ENCODE measurements around the gene HOXD3. TPM values are rescaled to one million over a fixed set of nuclear protein-coding genes. Genes with fewer than 3 reads are reported as not detected.
A peak's percentile ranks its signal among the peaks of the same experiment; 100 is the strongest.

HOXD3 gene
- total RNA-seq, 2 experiments from 2014 or later: not detected

DNA sequence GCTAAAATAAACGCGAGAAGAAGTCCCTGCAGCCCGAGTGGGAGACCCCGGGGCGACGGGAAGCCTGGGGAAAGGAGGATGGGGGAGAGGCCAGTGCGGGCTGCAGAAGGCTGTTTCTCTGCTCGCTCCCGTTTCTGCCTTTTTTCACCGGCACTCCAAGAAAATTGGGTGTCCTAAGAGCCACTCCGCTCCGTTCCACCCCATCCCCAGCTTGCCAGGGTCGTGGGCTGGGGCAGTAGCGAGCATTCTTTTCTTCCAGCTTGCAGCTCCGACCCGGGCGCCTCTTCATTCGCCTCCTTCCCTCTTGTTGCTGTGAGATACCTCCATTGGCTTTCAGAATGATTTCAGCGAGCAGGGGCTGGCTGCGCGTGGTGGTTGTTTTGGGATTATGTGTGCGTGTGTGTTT, 1.1 kb downstream of the HOXD3 start:
- ChIA-PET POLR2A (no interaction called here), CTCF (no interaction called here)
- Histone ChIP-seq H3K27ac (ENCODE audit: low read depth in 1 of 2, low read length in 2 of 2) (no peak overlapping the region), H3K4me3 (ENCODE audit: low read length) (no peak overlapping the region), H3K9me3 (ENCODE audit: control insufficient read depth in 1 of 2, insufficient read depth in 1 of 2, low read length in 2 of 2) (peaks cover 0 to 62% of the 10 kb centered on the region in 2 experiments), H3K27me3 (ENCODE audit: control insufficient read depth in 1 of 2, insufficient read depth in 2 of 2, low read length in 2 of 2) (peaks cover 74 to 99% of the 10 kb centered on the region in 2 experiments), H3K4me1 (ENCODE audit: insufficient read depth, low read length) (peaks cover 22% of the 10 kb centered on the region), H3K36me3 (ENCODE audit: insufficient read depth, low read length) (no peaks in the 10 kb centered on the region)
- H3K4me3 Mint-ChIP-seq: peak overlapping the region; percentile 63
- intact Hi-C loops (cut with DNase I, micrococcal nuclease): no loop called here
- no peak for DNase-seq
- ATAC-seq (ENCODE audit: poor library complexity): no peak
- no peak overlapping the region for H3K27ac Mint-ChIP-seq
- TF ChIP-seq, protein P1, sequence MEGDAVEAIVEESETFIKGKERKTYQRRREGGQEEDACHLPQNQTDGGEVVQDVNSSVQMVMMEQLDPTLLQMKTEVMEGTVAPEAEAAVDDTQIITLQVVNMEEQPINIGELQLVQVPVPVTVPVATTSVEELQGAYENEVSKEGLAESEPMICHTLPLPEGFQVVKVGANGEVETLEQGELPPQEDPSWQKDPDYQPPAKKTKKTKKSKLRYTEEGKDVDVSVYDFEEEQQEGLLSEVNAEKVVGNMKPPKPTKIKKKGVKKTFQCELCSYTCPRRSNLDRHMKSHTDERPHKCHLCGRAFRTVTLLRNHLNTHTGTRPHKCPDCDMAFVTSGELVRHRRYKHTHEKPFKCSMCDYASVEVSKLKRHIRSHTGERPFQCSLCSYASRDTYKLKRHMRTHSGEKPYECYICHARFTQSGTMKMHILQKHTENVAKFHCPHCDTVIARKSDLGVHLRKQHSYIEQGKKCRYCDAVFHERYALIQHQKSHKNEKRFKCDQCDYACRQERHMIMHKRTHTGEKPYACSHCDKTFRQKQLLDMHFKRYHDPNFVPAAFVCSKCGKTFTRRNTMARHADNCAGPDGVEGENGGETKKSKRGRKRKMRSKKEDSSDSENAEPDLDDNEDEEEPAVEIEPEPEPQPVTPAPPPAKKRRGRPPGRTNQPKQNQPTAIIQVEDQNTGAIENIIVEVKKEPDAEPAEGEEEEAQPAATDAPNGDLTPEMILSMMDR (IDR thresholded peaks at IDR 0.05): no peak
- no peaks in the 10 kb centered on the region for H3K36me3 Mint-ChIP-seq (ENCODE audit: low read depth)
- no peaks in the 10 kb centered on the region for H3K9me3 Mint-ChIP-seq
- peaks cover 21% of the 10 kb centered on the region for H3K4me1 Mint-ChIP-seq (ENCODE audit: low read depth)
- H3K27me3 Mint-ChIP-seq: peaks cover 93% of the 10 kb centered on the region

DNA sequence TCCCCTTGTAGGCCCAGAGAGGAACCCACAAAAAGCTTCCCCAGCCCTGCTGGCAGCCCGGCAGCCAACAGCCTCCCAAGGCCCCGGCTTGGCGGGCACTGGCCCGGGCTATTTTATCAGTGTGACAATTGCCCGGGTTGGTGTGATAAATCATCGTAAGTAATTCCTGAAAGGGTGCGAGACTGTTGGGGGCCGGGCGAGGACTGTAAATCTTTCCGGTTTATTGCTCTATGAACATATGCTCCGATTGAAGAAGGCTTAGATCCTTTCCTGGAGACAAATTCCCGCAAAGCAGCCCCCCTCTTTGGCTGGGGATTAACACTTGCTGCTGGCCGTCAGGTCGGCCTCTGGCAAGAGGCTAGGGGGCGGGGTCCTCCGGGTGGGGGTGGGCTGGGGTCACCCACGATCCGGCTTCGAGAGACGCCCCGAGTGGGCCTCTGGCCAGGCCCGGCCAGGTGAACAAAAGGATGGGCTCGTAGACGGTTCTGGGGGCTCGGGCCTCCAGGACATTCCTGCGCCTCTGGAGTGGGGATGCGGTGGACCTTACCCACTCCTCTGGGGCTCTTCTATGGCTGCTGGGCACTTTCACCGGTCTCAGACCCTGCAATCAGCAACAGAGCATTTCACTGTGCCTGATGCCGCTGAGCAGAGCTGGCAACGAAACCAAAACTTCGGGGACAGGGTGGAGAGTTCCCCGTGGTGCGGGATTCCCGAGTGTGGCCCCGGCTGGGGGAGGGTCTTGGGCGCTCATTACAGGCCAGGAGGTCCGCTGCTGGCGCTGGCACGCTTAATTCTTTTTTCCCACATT, 2.0 kb downstream of the HOXD3 start:
- no peak overlapping the region for H3K4me3 Mint-ChIP-seq
- ChIA-PET CTCF (no interaction called here), POLR2A (no interaction called here)
- H3K27me3 ChIP-seq (ENCODE audit: control insufficient read depth in 1 of 2, insufficient read depth in 2 of 2, low read length in 2 of 2): peaks cover 76 to 99% of the 10 kb centered on the region in 2 experiments
- intact Hi-C loops (cut with DNase I, micrococcal nuclease): no loop called here
- no peaks in the 10 kb centered on the region for H3K36me3 ChIP-seq (ENCODE audit: insufficient read depth, low read length)
- H3K9me3 Mint-ChIP-seq: no peaks in the 10 kb centered on the region
- H3K4me1 Mint-ChIP-seq (ENCODE audit: low read depth): peaks cover 30% of the 10 kb centered on the region
- DNase-seq: no peak
- peaks cover 93% of the 10 kb centered on the region for H3K27me3 Mint-ChIP-seq
- peaks cover 4% of the 10 kb centered on the region for H3K36me3 Mint-ChIP-seq (ENCODE audit: low read depth)
- TF ChIP-seq, protein P1 (IDR thresholded peaks at IDR 0.05): no peak
- H3K27ac ChIP-seq (ENCODE audit: low read depth in 1 of 2, low read length in 2 of 2): no peak overlapping the region
- H3K4me3 ChIP-seq (ENCODE audit: low read length): no peak overlapping the region
- peaks cover 0 to 69% of the 10 kb centered on the region in 2 experiments for H3K9me3 ChIP-seq (ENCODE audit: control insufficient read depth in 1 of 2, insufficient read depth in 1 of 2, low read length in 2 of 2)
- peaks cover 22% of the 10 kb centered on the region for H3K4me1 ChIP-seq (ENCODE audit: insufficient read depth, low read length)
- ATAC-seq (ENCODE audit: poor library complexity): no peak
- H3K27ac Mint-ChIP-seq: no peak overlapping the region

DNA sequence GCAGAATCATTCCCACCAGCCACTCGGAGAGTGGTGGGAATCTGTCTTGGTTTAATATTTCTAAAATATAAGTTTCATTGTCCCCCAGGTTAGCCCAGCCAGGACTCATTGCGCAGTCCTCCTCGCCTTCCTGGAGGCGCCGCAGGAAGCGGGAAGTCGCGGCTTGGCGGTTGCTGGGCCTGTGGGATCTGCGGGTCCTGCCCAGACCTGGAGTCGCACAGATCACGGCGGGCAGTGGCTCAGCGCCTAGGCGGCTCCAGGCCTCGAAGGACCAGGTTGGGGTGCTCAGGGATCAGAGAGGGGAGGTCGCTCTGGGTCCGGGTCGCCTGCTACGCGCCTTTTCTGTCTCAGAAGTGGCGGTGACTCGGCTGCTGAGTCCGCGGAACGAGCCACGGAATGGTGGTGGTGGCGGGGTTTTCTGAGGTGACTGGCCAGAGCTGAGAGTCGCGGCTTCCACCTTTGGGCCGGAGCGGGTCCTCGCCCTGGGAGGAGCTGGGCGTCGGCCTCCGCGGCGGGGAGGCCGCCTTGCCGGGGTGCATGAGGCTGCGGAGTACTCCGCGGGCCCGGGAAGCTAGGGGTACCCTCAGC, 2.6 kb downstream of the HOXD3 start:
- peaks cover 0 to 73% of the 10 kb centered on the region in 2 experiments for H3K9me3 ChIP-seq (ENCODE audit: control insufficient read depth in 1 of 2, insufficient read depth in 1 of 2, low read length in 2 of 2)
- H3K27ac Mint-ChIP-seq: no peak overlapping the region
- no peak for DNase-seq
- no peak for ATAC-seq (ENCODE audit: poor library complexity)
- no peak overlapping the region for H3K4me3 ChIP-seq (ENCODE audit: low read length)
- no peaks in the 10 kb centered on the region for H3K9me3 Mint-ChIP-seq
- no peaks in the 10 kb centered on the region for H3K36me3 ChIP-seq (ENCODE audit: insufficient read depth, low read length)
- no peak overlapping the region for H3K27ac ChIP-seq (ENCODE audit: low read depth in 1 of 2, low read length in 2 of 2)
- H3K36me3 Mint-ChIP-seq (ENCODE audit: low read depth): peaks cover 5% of the 10 kb centered on the region
- ChIA-PET CTCF (no interaction called here), POLR2A (no interaction called here)
- TF ChIP-seq, protein P1 (IDR thresholded peaks at IDR 0.05): no peak
- H3K4me1 Mint-ChIP-seq (ENCODE audit: low read depth): peaks cover 32% of the 10 kb centered on the region
- peak overlapping the region; percentile 4 for H3K4me3 Mint-ChIP-seq
- H3K27me3 Mint-ChIP-seq: peaks cover 93% of the 10 kb centered on the region
- H3K27me3 ChIP-seq (ENCODE audit: control insufficient read depth in 1 of 2, insufficient read depth in 2 of 2, low read length in 2 of 2): peaks cover 80 to 99% of the 10 kb centered on the region in 2 experiments
- peaks cover 27% of the 10 kb centered on the region for H3K4me1 ChIP-seq (ENCODE audit: insufficient read depth, low read length)
- intact Hi-C loops (cut with DNase I, micrococcal nuclease): no loop called here

Data from CD4-positive, alpha-beta T cell (primary cell).